Measurements from ENCODE around the gene SLC9A5.

- TF ChIP-seq CTCF (optimal IDR thresholded peaks at IDR 0.05 in 1 of 3, IDR thresholded peaks at IDR 0.05 in 1 of 3, conservative IDR thresholded peaks at IDR 0.05 in 1 of 3; ENCODE audit: extremely low read depth in 1 of 3, insufficient read depth in 2 of 3, low read length in 3 of 3) (no peak), EZH2 (IDR thresholded peaks at IDR 0.05; ENCODE audit: low read length) (no peak)
Measured at GRCh38 chr16:67238806-67239470, 9.8 kb upstream of the SLC9A5 start.
